ENCODE measurements around the gene S100A5.

The S100A5 gene

DNA sequence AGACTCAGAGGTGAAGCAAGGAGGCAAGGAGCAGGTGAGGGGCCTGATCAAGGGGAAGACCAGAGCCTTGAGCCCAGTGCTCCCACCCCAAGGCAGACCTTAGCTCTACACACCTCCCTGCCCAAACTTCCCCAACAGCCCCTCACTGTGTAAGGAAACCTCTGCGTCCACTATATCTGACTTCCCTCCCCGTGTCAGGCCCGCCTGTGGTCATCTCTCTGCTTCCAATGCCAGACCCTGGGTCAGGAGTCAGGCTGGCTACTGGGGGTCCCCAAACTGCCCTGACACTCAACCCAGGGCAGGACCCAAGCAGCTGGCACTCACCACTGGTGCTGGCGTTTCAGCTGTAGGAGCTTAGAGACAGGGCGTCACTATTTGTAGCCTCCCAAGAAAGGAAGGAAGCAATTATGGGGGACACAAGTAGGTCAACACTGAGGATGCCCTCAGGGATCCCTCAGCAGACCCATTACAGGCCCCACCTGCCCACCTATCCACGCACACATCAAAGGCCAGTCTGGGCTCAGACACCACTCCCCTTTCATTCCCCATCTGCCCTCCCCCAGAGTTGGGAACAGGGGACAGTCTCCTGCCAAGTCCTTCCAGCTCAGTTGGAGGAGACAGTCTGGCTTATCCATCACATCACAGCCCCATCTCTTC is 9.1 kb upstream of the S100A5 start:
- DNase-seq (ENCODE audit: low spot score in 2 of 2) (no peak), ATAC-seq (replicated peaks; ENCODE audit: extremely low read depth, poor library complexity, severe bottlenecking) (no peak)
- H3K27me3 Mint-ChIP-seq, result no peaks in the 10 kb centered on the region
- H3K9me3 Mint-ChIP-seq, result no peaks in the 10 kb centered on the region
- no peak overlapping the region for H3K4me3 Mint-ChIP-seq
- no peak overlapping the region for H3K27ac Mint-ChIP-seq (ENCODE audit: low read depth)
- peaks cover 20% of the 10 kb centered on the region for H3K4me1 Mint-ChIP-seq
- peaks cover 8% of the 10 kb centered on the region for H3K36me3 Mint-ChIP-seq (ENCODE audit: insufficient read depth)

DNA sequence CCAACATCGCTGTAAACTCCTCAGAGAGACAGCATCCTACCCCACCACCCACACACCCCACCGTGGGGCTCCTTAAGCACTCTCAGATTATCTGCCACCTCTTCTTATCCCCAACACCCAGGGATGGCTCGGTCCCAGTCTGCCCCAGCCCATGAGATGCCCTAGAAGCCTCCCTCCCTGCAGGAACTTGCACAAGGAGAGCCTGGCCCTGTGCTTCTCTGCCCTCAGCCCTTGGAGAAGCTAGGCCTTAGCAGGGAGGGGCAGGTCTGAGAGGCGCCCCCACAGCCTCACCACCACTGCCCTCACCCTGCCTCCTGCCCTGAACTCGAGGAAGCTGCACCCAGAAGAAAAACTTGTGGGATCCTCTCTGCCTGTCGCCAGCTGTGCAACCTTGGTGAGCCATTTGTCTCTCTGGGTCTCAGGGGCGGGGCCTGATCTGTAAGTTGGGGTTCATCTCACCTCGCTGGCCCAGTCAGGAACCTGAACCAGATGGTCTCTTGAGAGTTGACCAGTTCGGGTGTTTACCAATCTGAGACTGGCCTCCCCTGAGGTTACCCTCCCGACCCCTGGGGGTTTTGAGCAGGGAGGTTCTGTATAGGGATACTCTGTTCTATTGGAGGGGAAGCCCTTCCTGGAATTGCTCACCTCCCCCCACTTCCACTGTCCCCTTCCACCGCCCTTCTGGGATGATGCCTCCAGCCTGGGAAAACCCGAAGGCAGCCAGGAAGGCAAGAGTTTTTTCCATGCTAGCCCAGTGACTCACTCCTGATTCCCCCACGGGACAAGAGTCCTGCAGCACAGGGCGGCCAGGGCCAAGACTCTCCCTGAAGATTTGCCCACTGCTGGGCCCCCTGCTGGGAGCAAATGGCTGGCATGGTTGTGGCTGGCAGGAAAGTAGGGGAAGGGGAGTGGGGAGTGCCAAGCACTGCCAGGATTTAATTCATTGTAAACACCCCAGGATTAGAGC is 8.3 kb upstream of the S100A5 start, which contains the start of gene S100A3:
Gene S100A3 (minus strand): TSS at position 537 of the 967 bp plus-strand sequence. CDS start 773 bp downstream, outside the sequence.
- no peaks in the 10 kb centered on the region for H3K9me3 Mint-ChIP-seq
- ATAC-seq (replicated peaks; ENCODE audit: extremely low read depth, poor library complexity, severe bottlenecking), result no peak
- peaks cover 29% of the 10 kb centered on the region for H3K4me1 Mint-ChIP-seq
- DNase-seq (ENCODE audit: low spot score in 2 of 2), result no peak
- H3K36me3 Mint-ChIP-seq (ENCODE audit: insufficient read depth), result peaks cover 13% of the 10 kb centered on the region
- no peaks in the 10 kb centered on the region for H3K27me3 Mint-ChIP-seq
- no peak within 1 kb of the TSS for H3K4me3 Mint-ChIP-seq
- no peak within 1 kb of the TSS for H3K27ac Mint-ChIP-seq (ENCODE audit: low read depth)

DNA sequence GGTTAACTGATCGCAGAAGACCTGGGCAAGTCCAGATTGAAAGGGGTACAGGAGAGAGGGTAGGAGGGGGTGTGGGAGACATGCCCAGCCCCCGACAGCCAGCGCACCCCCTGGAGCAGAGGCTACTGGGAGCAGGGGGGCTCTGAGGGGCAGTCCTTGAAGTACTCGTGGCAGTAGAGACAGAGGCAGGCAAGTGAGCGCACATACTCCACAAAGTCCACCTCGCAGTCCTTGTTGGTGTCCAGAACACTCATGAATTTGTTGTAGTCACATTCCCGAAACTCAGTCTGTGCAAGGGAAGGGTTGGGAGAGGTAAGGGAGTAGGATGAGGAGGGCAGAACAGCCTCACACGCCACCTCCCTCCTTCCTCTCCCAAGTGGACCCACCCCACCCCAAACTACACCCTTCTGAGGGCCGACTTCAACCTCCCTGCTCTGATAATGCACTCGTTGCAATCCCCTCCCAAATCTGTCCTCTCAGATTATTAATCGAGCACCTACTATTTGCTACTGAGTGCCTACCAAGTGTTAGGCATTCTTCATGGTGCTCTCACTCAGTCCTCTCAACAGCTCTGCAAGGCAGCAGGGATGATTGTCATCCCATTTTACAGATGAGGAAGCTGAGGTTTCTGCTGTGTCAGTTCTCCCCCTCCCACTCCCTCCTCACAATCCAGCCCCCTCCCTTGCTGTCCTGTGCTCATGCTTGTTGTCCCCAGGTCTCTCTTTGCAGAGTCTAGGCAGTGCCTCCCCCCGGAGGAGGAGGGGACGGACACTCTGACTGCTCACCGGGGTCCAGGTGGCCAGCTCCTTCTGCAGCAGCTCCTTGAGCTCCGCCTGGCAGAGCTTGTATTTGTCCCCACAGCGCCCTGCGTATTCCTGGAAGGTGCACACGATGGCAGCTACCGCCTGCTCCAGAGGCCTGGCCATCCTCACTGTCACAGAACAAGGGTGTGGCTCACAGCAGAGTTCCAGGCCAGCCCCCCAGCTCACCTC is 7.1 kb upstream of the S100A5 start:
- H3K36me3 Mint-ChIP-seq (ENCODE audit: insufficient read depth), result peaks cover 22% of the 10 kb centered on the region
- ATAC-seq (replicated peaks; ENCODE audit: extremely low read depth, poor library complexity, severe bottlenecking) (no peak), DNase-seq (ENCODE audit: low spot score in 2 of 2) (no peak)
- H3K4me3 Mint-ChIP-seq, result no peak overlapping the region
- no peak overlapping the region for H3K27ac Mint-ChIP-seq (ENCODE audit: low read depth)
- H3K9me3 Mint-ChIP-seq, result no peaks in the 10 kb centered on the region
- no peaks in the 10 kb centered on the region for H3K27me3 Mint-ChIP-seq
- H3K4me1 Mint-ChIP-seq, result peaks cover 38% of the 10 kb centered on the region

DNA sequence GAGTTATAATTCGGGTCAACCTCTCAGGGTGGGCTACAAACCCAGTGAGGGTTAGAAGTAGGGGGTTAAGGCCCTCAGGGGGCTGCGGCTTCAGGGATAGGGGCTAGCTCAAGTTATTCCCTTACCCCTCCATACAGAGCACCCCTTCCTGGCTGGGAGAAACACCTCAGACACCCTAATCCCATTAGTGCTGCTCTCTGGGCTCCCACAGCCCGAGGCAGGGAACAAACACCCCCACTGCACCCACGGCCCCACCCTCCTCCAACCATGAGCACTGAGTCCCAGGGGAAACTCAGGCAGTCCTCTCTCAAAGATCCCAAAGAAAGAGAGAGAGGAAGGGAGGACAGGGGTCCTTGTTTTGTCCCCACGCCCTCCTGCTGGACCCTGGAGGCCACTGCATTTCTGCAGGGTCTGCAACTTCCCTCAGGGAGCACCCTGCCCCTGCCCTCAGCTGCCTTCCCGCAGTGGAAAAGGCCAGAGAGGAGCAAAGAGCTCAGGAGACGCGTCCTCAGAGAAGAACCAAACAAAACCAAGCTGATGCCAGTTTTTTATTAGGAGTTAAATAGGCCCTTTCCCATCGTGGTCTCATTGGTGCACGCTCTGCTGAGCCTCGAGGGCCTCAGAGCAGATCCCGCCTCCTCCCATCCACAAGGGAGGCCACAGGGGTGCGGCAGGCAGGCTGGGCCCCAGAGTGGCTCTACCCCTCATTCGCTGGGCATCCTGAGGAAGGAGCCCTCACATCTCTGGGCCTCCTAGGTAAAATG is 6.2 kb upstream of the S100A5 start:
- Mint-ChIP-seq H3K27me3 (no peaks in the 10 kb centered on the region), H3K36me3 (ENCODE audit: insufficient read depth) (peaks cover 25% of the 10 kb centered on the region), H3K27ac (ENCODE audit: low read depth) (peak overlapping the region; percentile 91), H3K4me3 (peak overlapping the region; percentile 94), H3K9me3 (no peaks in the 10 kb centered on the region), H3K4me1 (peaks cover 46% of the 10 kb centered on the region)
- ATAC-seq (replicated peaks; ENCODE audit: extremely low read depth, poor library complexity, severe bottlenecking) (no peak), DNase-seq (ENCODE audit: low spot score in 2 of 2) (no peak)

DNA sequence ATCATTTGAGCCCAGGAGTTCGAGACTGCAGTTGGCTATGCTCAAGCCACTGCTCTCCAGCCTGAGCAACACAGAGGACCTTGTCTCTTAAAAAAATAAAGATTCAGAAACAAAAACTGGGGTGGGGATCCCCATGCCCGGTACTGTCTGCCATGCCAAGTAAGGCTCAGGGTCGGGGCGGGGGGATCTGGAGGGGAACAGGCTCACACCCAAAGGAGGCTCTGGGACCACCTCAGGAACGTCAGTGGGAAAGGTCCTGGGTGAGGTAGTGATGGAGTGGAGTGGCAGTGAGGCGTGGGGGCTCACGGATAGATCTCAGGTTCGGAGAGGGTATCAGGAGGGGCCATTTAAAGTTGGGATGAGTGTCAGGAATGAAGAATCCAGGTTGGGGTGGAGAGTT is 5.6 kb upstream of the S100A5 start:
- peak overlapping the region; percentile 91 for H3K27ac Mint-ChIP-seq (ENCODE audit: low read depth)
- ATAC-seq (replicated peaks; ENCODE audit: extremely low read depth, poor library complexity, severe bottlenecking) (no peak), DNase-seq (ENCODE audit: low spot score in 2 of 2) (no peak)
- H3K36me3 Mint-ChIP-seq (ENCODE audit: insufficient read depth), result peaks cover 27% of the 10 kb centered on the region
- no peaks in the 10 kb centered on the region for H3K9me3 Mint-ChIP-seq
- H3K4me1 Mint-ChIP-seq, result peaks cover 52% of the 10 kb centered on the region
- H3K4me3 Mint-ChIP-seq, result peak overlapping the region; percentile 94
- no peaks in the 10 kb centered on the region for H3K27me3 Mint-ChIP-seq

DNA sequence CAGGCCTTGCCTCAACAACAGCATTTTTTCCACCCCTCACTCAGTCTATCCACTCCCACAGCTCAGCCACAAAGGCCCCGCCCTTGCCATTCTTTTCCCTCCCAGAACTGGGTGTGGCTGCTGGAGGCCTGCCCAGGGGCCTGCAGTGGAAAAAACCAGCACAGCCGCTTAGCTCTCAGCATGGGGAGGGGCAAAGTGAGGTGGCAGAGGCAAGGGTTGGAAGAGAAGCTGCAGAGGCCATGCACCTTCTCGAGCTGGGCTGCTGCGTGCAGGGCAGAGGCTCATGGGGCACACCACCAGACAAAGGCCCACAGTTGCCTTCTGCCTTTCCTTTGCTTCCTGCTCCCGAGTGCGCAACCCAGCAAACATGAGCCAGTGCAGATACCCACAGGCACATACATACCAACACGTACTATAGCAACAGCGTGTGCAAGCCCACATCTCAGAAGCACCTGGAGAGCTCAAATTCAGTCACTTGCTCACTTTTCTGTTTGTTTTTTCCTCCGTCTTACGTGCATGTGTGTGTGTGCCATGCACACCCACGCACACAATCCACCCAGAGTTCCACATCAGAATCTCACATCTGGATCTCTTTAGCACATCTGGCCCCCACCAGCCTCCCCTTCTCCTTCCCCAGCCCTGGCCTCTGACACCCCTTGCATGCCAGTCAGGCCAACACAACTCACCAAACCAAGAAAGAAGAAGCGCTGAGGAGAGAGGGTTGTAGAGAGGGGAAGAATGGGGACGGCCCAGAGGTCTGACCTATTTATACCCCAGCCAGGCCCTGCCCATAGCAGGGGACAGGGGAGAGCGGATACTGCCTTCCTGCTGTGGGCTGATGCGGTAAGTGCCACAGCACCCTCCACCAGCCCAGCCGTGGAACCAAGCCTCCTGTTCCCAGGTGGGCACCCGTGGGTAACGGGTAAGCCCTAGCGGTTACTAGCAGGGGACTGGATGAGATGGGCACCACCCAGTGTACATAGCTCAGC is 4.6 kb upstream of the S100A5 start, which contains the start of gene S100A4:
Gene S100A4 (minus strand): TSS at position 740 of the 989 bp plus-strand sequence. CDS start 1,012 bp downstream, outside the sequence.
- peak within 1 kb of the TSS; percentile 94 for H3K4me3 Mint-ChIP-seq
- peaks cover 62% of the 10 kb centered on the region for H3K4me1 Mint-ChIP-seq
- H3K36me3 Mint-ChIP-seq (ENCODE audit: insufficient read depth), result peaks cover 27% of the 10 kb centered on the region
- DNase-seq (ENCODE audit: low spot score in 2 of 2) (peak; percentile 51 to 52), ATAC-seq (replicated peaks; ENCODE audit: extremely low read depth, poor library complexity, severe bottlenecking) (peak; percentile 68)
- H3K27ac Mint-ChIP-seq (ENCODE audit: low read depth), result peak within 1 kb of the TSS; percentile 91
- no peaks in the 10 kb centered on the region for H3K27me3 Mint-ChIP-seq
- H3K9me3 Mint-ChIP-seq, result no peaks in the 10 kb centered on the region

DNA sequence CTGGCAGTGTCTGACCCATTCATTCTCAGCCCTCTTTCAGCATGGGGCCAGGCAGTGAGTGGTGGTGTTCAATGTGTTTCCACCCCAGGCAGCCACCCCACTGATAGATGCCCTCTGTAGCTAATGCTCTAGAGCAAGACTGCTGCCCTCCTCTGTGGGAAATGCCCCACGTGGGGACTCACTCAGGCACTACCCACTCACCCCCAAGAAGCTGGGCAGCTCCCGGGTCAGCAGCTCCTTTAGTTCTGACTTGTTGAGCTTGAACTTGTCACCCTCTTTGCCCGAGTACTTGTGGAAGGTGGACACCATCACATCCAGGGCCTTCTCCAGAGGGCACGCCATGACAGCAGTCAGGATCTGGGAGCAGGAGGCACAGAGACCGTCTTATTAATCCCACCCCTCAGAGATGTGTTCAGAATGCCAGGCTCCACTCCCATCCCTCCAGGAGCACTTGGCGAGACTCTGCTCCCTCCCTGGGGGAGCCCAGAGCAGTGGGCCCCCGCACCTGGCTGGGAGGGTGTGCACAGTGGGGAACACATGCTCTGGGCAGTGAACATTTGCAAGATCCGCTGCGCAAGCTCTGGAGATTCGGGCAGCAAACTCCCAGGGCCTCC is 3.8 kb upstream of the S100A5 start:
- Mint-ChIP-seq H3K4me1 (peaks cover 70% of the 10 kb centered on the region), H3K9me3 (no peaks in the 10 kb centered on the region), H3K27me3 (no peaks in the 10 kb centered on the region), H3K36me3 (ENCODE audit: insufficient read depth) (peaks cover 27% of the 10 kb centered on the region), H3K4me3 (peak overlapping the region; percentile 94), H3K27ac (ENCODE audit: low read depth) (peak overlapping the region; percentile 91)
- no peak for ATAC-seq (replicated peaks; ENCODE audit: extremely low read depth, poor library complexity, severe bottlenecking)
- no peak for DNase-seq (ENCODE audit: low spot score in 2 of 2)

DNA sequence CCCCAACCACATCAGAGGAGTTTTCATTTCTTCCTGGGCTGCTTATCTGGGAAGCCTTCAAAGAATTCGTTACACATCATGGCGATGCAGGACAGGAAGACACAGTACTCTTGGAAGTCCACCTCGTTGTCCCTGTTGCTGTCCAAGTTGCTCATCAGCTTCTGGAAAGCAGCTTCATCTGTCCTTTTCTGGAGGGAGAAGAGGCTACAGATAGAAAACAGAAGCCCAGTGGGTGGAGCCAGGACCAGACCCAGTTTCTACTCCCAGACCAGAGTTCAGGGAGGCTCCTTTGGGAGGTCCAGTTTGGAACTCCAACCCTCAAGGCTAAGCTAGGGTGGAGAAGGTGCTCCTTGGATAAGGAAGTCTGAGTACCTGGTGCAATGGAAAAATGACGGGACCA is 3.0 kb upstream of the S100A5 start:
- no peaks in the 10 kb centered on the region for H3K27me3 Mint-ChIP-seq
- peak overlapping the region; percentile 94 for H3K4me3 Mint-ChIP-seq
- no peak for DNase-seq (ENCODE audit: low spot score in 2 of 2)
- H3K4me1 Mint-ChIP-seq, result peaks cover 73% of the 10 kb centered on the region
- H3K36me3 Mint-ChIP-seq (ENCODE audit: insufficient read depth), result peaks cover 27% of the 10 kb centered on the region
- ATAC-seq (replicated peaks; ENCODE audit: extremely low read depth, poor library complexity, severe bottlenecking), result no peak
- peak overlapping the region; percentile 89 for H3K27ac Mint-ChIP-seq (ENCODE audit: low read depth)
- H3K9me3 Mint-ChIP-seq, result no peaks in the 10 kb centered on the region

DNA sequence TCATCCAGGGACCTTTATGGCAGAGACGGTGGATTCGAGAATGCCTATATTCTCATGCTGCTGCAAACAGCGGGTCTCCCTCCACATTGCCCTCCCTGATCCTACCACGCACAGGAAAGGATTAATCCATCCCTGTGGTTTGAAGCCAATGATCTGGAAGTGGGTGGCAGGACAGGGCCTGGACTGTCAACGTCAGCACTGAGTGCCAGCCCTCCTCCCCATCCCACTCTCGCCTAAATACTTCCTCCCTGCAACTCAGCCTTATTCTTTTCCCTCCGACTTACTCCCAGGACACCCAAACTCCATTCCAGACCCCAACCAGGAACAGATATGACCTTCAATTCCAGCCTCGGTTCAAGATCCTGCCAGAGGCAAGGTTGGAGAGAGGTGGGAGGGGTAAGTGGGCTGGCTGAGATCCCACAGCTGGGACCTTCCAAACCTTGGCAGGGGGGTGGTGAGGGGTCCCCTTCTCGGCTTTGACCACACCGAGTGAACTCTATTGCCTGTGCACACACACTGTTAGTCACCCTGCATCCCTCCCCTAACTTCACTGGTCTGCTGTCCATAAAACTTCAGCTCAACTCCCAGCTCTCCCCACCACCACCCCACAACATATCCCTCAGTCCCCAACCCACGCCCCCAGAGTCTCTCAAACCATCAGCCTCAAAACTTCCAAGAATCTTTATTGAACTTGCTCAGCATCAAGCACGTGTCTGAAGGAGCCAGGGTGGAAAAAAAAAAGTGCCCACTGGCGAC is 2.4 kb upstream of the S100A5 start:
- Mint-ChIP-seq H3K4me1 (peaks cover 73% of the 10 kb centered on the region), H3K27me3 (no peaks in the 10 kb centered on the region), H3K36me3 (ENCODE audit: insufficient read depth) (peaks cover 27% of the 10 kb centered on the region), H3K4me3 (peak overlapping the region; percentile 94), H3K27ac (ENCODE audit: low read depth) (peak overlapping the region; percentile 89), H3K9me3 (no peaks in the 10 kb centered on the region)
- no peak for DNase-seq (ENCODE audit: low spot score in 2 of 2)
- ATAC-seq (replicated peaks; ENCODE audit: extremely low read depth, poor library complexity, severe bottlenecking), result no peak

All from central memory CD8-positive, alpha-beta T cell (primary cell).